ENCODE data around the gene DGCR6L.
"Not testable (repeated sequence)": the region's sequence is repeated elsewhere in the genome, so short reads cannot be mapped to it uniquely, and the experiment has no call there.

Gene DGCR6L

GRCh38 chr22:20305894-20306645 lies 13.8 kb downstream of the DGCR6L start:
- no peaks in the 10 kb centered on the region for H3K9me3 ChIP-seq (ENCODE audit: insufficient read depth, low read depth, low read length)
- H3K9ac ChIP-seq (ENCODE audit: low read depth, low read length), result no peak overlapping the region
- peaks cover 8% of the 10 kb centered on the region for H3K27me3 ChIP-seq (ENCODE audit: insufficient read depth, low read length)
- H3K4me1 ChIP-seq (ENCODE audit: insufficient read depth, low read length), result no peaks in the 10 kb centered on the region
- no peak overlapping the region for H3K27ac ChIP-seq (ENCODE audit: low read depth, low read length)
- no peak overlapping the region for H3K4me3 ChIP-seq (ENCODE audit: low read length)
- no peaks in the 10 kb centered on the region for H3K36me3 ChIP-seq (ENCODE audit: insufficient read depth, low read length)
- WGBS, result 86% methylated on average over 21 of the region's 21 CpGs

DNA sequence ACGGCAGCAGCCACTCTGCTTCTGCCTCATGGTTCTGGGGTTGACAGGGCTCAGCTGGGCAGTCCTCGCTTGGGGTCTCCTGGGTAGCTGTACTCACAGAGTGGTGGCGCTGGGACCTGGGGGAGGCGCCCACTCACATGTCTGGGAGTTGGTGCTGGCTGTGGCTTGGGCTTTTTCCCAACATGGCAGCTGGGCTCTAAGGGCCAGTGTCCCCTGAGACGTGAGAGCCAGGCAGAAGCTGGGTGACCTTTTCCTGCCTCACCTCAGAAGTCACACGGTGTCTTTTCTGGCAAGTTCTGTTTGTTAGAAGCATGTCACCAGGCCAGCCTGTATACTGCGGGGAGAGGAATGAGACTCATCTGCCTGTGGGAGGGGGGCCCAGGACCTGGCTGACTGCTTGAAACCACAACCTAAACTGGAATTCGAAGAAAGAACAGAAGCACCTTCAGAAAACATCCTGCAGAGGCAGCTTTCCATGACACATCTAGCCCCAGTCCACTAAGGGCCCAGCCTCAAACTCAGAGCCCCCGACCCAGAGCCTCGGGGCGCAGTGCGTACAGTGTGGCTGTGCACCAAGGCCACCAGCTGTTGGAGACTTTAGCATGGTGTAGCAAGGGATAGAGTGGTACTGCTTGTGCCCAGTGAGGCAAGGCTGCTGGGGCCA lies 14.5 kb downstream of the DGCR6L start:
- 94% methylated on average over 11 of the region's 12 CpGs for WGBS
- H3K4me1 ChIP-seq (ENCODE audit: insufficient read depth, low read length); H3K4me3 ChIP-seq (ENCODE audit: low read length); H3K27ac ChIP-seq (ENCODE audit: low read depth, low read length); H3K9me3 ChIP-seq (ENCODE audit: insufficient read depth, low read depth, low read length); H3K36me3 ChIP-seq (ENCODE audit: insufficient read depth, low read length); H3K9ac ChIP-seq (ENCODE audit: low read depth, low read length): not testable (repeated sequence)
- peaks cover 15% of the 10 kb centered on the region for H3K27me3 ChIP-seq (ENCODE audit: insufficient read depth, low read length)

DNA sequence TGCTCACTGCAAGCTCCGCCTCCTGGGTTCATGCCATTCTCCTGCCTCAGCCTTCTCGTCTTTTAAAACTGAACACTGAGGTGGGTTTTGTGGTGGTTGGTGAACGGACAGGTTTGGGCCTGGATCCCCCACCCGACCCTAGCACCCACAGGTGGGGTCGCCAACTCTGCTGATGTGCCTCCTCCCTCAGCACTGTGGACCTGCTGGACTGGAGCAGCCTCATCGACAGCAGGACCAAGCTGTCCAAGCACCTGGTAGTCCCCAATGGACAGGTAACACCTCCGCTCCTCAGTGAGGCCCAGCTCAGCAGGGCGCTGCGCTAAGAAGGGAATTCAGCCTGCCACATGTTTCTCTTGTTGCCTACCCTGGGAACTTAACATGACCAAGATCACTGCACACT lies 15.2 kb downstream of the DGCR6L start:
- Histone ChIP-seq H3K4me3 (ENCODE audit: low read length) (no peak overlapping the region), H3K4me1 (ENCODE audit: insufficient read depth, low read length) (no peaks in the 10 kb centered on the region), H3K27ac (ENCODE audit: low read depth, low read length) (no peak overlapping the region), H3K27me3 (ENCODE audit: insufficient read depth, low read length) (peaks cover 22% of the 10 kb centered on the region), H3K36me3 (ENCODE audit: insufficient read depth, low read length) (no peaks in the 10 kb centered on the region), H3K9ac (ENCODE audit: low read depth, low read length) (no peak overlapping the region), H3K9me3 (ENCODE audit: insufficient read depth, low read depth, low read length) (no peaks in the 10 kb centered on the region)
- 95% methylated on average over 9 of the region's 9 CpGs for WGBS

DNA sequence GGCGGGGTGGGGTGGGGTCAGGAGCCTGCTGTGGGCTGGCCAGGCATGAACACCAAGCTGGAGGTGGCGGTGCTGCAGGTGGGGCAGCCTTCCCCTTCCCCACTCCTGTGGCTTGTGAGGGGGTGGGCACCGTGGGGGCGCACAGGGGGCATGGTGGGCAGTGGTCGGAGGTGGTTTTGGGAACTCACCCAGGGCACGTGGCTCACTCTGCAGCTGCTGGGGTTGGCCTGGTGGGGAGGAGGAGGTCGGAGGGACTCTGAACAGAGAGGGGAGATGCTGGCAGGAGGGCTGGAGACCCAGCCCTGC lies 16.7 kb downstream of the DGCR6L start:
- H3K36me3 ChIP-seq (ENCODE audit: insufficient read depth, low read length); H3K27ac ChIP-seq (ENCODE audit: low read depth, low read length); H3K4me1 ChIP-seq (ENCODE audit: insufficient read depth, low read length); H3K4me3 ChIP-seq (ENCODE audit: low read length); H3K9ac ChIP-seq (ENCODE audit: low read depth, low read length); H3K9me3 ChIP-seq (ENCODE audit: insufficient read depth, low read depth, low read length): not testable (repeated sequence)
- WGBS, result 84% methylated on average over 7 of the region's 7 CpGs
- H3K27me3 ChIP-seq (ENCODE audit: insufficient read depth, low read length), result peaks cover 32% of the 10 kb centered on the region

GRCh38 chr22:20302438-20303228 lies 17.2 kb downstream of the DGCR6L start:
- 87% methylated on average over 12 of the region's 13 CpGs for WGBS
- Histone ChIP-seq H3K9me3 (ENCODE audit: insufficient read depth, low read depth, low read length) (no peaks in the 10 kb centered on the region), H3K36me3 (ENCODE audit: insufficient read depth, low read length) (no peaks in the 10 kb centered on the region), H3K4me3 (ENCODE audit: low read length) (no peak overlapping the region), H3K27me3 (ENCODE audit: insufficient read depth, low read length) (peaks cover 38% of the 10 kb centered on the region), H3K4me1 (ENCODE audit: insufficient read depth, low read length) (no peaks in the 10 kb centered on the region), H3K9ac (ENCODE audit: low read depth, low read length) (no peak overlapping the region), H3K27ac (ENCODE audit: low read depth, low read length) (no peak overlapping the region)

DNA sequence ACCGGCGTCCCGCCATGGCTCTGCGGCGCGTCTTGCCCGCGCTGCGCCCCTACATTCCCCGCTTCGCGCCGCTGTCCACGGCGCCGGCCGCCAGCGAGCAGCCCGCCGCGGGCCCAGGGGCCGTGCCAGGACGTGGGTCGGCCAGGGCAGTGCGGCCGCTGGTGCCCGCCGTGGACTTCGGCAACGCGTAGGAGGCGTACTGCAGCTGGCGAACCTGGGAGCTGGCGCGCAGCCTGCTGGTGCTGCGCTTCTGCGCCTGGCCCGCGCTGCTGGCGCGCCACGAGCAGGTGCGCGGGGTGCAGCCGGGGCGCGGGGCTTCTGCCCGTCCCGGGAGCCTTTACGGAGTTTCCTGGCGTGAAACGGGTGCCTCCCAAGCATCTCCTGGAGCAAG lies 20.1 kb downstream of the DGCR6L start:
- H3K9me3 ChIP-seq (ENCODE audit: insufficient read depth, low read depth, low read length), result no peaks in the 10 kb centered on the region
- H3K4me1 ChIP-seq (ENCODE audit: insufficient read depth, low read length), result no peaks in the 10 kb centered on the region
- no peak overlapping the region for H3K9ac ChIP-seq (ENCODE audit: low read depth, low read length)
- H3K27me3 ChIP-seq (ENCODE audit: insufficient read depth, low read length), result peaks cover 51% of the 10 kb centered on the region
- WGBS, result 1% methylated on average over 52 of the region's 52 CpGs
- no peaks in the 10 kb centered on the region for H3K36me3 ChIP-seq (ENCODE audit: insufficient read depth, low read length)
- peak overlapping the region; percentile 63 for H3K4me3 ChIP-seq (ENCODE audit: low read length)
- no peak overlapping the region for H3K27ac ChIP-seq (ENCODE audit: low read depth, low read length)

- Histone ChIP-seq H3K9ac (ENCODE audit: low read depth, low read length) (peak overlapping the region; percentile 34; the same call in 1 of the 2 replicates), H3K27me3 (ENCODE audit: insufficient read depth, low read length) (peaks cover 51% of the 10 kb centered on the region), H3K9me3 (ENCODE audit: insufficient read depth, low read depth, low read length) (no peaks in the 10 kb centered on the region), H3K4me1 (ENCODE audit: insufficient read depth, low read length) (no peaks in the 10 kb centered on the region), H3K36me3 (ENCODE audit: insufficient read depth, low read length) (no peaks in the 10 kb centered on the region), H3K27ac (ENCODE audit: low read depth, low read length) (no peak overlapping the region), H3K4me3 (ENCODE audit: low read length) (peak overlapping the region; percentile 63)
- 1% methylated on average over 90 of the region's 90 CpGs for WGBS
Measured at GRCh38 chr22:20298803-20299745, 20.8 kb downstream of the DGCR6L start.

- no peak overlapping the region for H3K27ac ChIP-seq (ENCODE audit: low read depth, low read length)
- H3K27me3 ChIP-seq (ENCODE audit: insufficient read depth, low read length), result peaks cover 51% of the 10 kb centered on the region
- peak overlapping the region; percentile 34; the same call in 1 of the 2 replicates for H3K9ac ChIP-seq (ENCODE audit: low read depth, low read length)
- 36% methylated on average over 25 of the region's 25 CpGs for WGBS
- H3K4me1 ChIP-seq (ENCODE audit: insufficient read depth, low read length), result no peaks in the 10 kb centered on the region
- no peaks in the 10 kb centered on the region for H3K36me3 ChIP-seq (ENCODE audit: insufficient read depth, low read length)
- peak overlapping the region; percentile 63 for H3K4me3 ChIP-seq (ENCODE audit: low read length)
- no peaks in the 10 kb centered on the region for H3K9me3 ChIP-seq (ENCODE audit: insufficient read depth, low read depth, low read length)
Measured at GRCh38 chr22:20298110-20298802, 21.6 kb downstream of the DGCR6L start.

DNA sequence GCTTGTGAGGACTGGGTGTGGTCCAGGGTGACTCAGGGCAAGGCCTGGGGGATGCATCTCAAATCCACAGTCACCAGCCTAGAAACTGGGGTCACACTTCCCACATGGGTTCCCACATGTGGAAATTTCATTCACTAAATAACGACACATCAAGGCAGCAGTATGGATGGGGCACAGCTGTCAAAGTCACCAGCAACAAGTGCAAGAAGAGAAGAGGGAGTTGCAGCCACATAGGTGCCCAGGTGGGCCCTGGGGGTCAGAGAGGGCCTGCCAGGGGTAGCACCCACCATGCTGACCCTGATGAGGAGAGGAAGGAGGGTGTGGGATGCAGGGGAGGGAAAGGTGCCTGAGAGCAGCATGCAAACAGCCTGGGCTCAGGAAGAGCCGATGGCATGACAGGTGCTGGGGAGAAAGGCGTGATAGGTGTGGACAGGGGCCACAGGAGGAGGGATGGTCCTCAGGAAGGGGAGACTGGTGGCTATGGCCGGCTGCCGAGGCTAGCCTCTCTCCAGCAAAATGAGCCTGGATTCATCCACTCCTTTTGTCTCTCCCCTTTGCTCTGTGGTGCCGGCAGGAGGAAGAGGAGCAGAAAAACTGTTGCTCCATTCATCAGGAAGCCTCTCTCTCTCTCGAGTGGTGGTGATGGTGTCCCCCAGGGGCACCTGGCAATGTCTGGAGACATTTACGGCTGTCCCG lies 22.3 kb downstream of the DGCR6L start:
- Histone ChIP-seq H3K4me1 (ENCODE audit: insufficient read depth, low read length) (no peaks in the 10 kb centered on the region), H3K9ac (ENCODE audit: low read depth, low read length) (no peak overlapping the region), H3K9me3 (ENCODE audit: insufficient read depth, low read depth, low read length) (no peaks in the 10 kb centered on the region), H3K27me3 (ENCODE audit: insufficient read depth, low read length) (peaks cover 51% of the 10 kb centered on the region), H3K36me3 (ENCODE audit: insufficient read depth, low read length) (no peaks in the 10 kb centered on the region), H3K27ac (ENCODE audit: low read depth, low read length) (no peak overlapping the region), H3K4me3 (ENCODE audit: low read length) (no peak overlapping the region)
- whole genome bisulfite sequencing, result 83% methylated on average over 9 of the region's 9 CpGs

DNA sequence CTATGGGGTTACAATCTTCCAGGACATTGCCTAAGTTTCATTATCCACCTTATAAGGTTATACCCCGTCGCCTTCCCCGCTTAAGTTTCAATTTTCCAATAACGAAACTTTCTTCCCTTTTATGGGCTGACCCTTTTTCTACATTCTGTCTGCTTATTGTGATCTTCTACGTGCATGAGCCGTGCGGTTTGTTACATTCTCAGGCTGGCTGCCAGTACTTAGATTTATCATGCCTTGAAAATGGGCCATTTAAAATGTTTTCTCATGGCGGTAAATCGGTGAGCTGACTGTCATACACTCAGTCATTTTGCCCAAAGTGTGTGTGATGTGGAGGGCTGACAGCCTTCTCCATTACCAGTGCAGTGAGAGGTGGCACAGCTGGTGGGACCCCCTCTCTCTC lies 23.3 kb downstream of the DGCR6L start:
- H3K27ac ChIP-seq (ENCODE audit: low read depth, low read length), result no peak overlapping the region
- H3K4me1 ChIP-seq (ENCODE audit: insufficient read depth, low read length), result no peaks in the 10 kb centered on the region
- H3K27me3 ChIP-seq (ENCODE audit: insufficient read depth, low read length), result peaks cover 49% of the 10 kb centered on the region
- H3K4me3 ChIP-seq (ENCODE audit: low read length), result no peak overlapping the region
- H3K9me3 ChIP-seq (ENCODE audit: insufficient read depth, low read depth, low read length), result no peaks in the 10 kb centered on the region
- H3K9ac ChIP-seq (ENCODE audit: low read depth, low read length), result no peak overlapping the region
- 95% methylated on average over 9 of the region's 9 CpGs for WGBS
- no peaks in the 10 kb centered on the region for H3K36me3 ChIP-seq (ENCODE audit: insufficient read depth, low read length)

Data from HUES64 (cell line).